GM19043 (cell line): Measurements from ENCODE around the gene MDH1.

Experiments used
- ATAC-seq: cut with Tn5 transposase; IDR thresholded peaks from one replicate; pipeline ENCODE4 v1.9.1; 2021; ENCODE audit warnings: low read depth; ENCODE audit not compliant: unreplicated experiment

The MDH1 gene

GRCh38 chr2:63628403-63628942 is 39.7 kb downstream of the MDH1 start:
- no peak for ATAC-seq

DNA sequence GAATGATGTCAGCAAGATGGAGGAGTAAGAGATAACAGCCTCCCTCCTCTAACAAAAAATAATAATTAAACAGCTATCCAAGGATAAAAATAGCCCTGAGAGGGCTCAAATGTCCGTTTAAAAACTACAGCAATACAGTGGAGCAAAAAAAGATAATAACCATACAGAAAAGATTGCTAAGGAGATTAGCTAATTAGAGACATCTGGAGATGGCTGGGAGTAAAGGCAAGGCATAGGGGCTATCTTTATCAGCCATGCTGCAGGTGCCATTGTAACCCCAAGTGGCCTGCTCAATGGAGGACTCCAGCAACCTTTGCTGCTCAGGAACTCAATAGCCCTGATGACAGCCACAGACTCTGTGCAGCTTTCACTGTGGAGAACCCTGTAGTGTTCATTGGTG is 42.7 kb downstream of the MDH1 start:
- ATAC-seq, result no peak

DNA sequence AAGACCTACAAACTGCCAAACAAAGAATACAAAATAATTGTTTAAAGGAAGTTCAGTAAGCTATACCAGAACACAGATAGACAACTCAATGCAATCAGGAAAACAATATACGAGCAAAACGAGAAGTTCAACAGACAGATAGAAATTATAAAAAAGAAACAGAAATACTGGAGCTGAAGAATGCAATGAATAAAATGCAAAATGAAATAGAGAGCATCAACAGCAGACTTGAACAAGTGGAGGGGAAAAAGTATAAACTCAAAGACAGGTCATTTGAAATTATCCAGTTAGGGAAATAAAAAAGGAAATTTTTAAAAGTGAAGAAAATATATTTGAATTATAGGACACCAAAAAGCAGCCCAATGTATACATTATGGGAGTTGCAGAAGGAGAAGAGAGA is 43.6 kb downstream of the MDH1 start:
- no peak for ATAC-seq

- ATAC-seq, result no peak
Observed at GRCh38 chr2:63639344-63639743, 50.6 kb downstream of the MDH1 start.

- ATAC-seq, result no peak
Observed at GRCh38 chr2:63642946-63643345, 54.2 kb downstream of the MDH1 start.

DNA sequence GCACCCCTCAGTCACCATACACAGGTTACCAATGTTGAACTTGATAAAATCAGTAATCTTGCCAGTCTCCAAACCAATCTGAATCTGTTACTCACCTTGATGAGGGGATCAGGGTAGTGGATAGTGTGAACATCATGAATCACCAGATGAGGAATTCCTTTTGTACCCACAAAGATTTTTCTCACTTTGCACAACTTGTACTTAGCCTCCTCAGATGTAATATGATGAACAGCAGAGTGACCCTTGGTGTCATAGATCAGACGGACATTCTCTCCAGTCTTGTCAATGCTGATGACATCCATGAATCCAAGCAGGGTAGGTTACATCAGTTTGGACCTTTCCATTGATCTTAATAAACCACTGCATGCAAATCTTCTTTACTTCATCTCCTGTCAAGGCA is 54.7 kb downstream of the MDH1 start:
- ATAC-seq, result no peak

- ATAC-seq, result no peak
Observed at GRCh38 chr2:63648632-63649031, 59.9 kb downstream of the MDH1 start.

GRCh38 chr2:63649829-63650228 is 61.1 kb downstream of the MDH1 start:
- no peak for ATAC-seq

GRCh38 chr2:63650756-63651155 is 62.0 kb downstream of the MDH1 start:
- no peak for ATAC-seq

- no peak for ATAC-seq
Observed at GRCh38 chr2:63651356-63651755, 62.6 kb downstream of the MDH1 start.

DNA sequence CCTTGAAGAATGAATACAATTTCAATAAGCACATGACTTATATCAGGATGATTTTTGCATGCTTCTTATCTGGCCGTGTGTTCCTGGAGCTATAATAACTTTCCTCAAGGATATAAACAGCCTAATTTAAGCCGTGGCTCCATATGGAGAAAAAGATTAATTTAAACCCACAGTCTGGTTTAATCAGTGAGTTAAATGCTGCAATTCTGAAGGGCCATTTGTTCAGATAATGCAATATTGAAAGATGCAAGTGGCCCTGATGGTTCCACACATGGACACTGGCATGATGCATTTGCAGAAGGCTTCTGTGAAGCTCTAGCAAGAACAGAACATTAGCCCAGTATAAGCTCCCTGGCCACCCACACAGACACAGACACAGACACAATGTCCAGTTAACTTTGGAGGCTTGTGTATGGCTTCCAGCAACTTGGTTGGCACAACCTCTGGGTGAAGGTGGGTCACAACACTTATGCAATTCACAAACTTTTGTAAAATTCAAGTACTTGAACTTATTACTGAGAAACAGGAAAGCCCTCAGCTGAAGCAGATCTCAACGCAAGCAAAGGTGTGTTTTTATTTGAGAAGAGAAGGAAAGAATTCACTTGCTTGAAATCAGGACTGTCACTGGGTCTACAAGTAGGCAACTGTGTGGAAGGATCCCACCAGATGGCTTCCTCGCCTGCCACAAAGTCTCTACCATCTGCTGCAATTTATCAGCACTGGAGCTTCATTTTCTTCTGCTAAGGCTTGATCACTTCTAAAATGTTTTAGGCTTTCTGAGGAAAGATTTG is 63.3 kb downstream of the MDH1 start:
- no peak for ATAC-seq

DNA sequence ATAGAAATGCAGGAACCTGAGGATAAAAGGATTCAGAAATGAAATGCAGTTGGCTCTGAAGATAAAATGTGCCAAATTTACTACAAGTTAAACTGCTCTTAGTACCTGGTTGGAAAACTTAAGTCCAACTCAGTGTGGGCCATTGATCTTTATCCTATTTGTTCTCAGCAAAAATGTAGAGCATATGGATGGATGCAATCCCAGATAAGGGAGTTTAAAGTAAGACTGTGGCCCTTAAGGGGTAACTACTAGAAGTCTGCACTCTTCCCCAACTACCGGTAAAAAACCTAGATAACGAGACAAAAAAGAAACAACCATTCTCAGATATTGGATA is 63.9 kb downstream of the MDH1 start:
- ATAC-seq, result no peak

GRCh38 chr2:63654959-63655358 is 66.2 kb downstream of the MDH1 start:
- peak; percentile 70 for ATAC-seq
